AG04450 (cell line): Measurements from ENCODE around the gene FAM171A2. TPM values are rescaled to one million over a fixed set of nuclear protein-coding genes. Genes with fewer than 3 reads are reported as not detected.
"Not testable (repeated sequence)": the region's sequence is repeated elsewhere in the genome, so short reads cannot be mapped to it uniquely, and the experiment has no call there.

Source experiments
- CTCF ChIA-PET: fragments of 300-600, 350-600 bp; formaldehyde crosslinking; extraction: SDS; loops from one replicate; lab custom pipeline; 2022; ENCODE audit warnings: antibody characterized with exemption, inconsistent platforms; lab: Charles Lee
- POLR2A ChIA-PET: fragments of 350-600 bp; formaldehyde crosslinking; extraction: SDS; loops from one replicate; lab custom pipeline; 2021; ENCODE audit warnings: antibody characterized with exemption, inconsistent platforms; lab: Yijun Ruan, JAX
- DNase-seq: peaks from one replicate; pipeline ENCODE4 v3.0.0-alpha.2; 2011; ENCODE audit warnings: low read depth, low spot score
- H3K27ac ChIP-seq: one replicate; pipeline ENCODE4 v1.5.1; 2012; ENCODE audit warnings: low read depth, low read length, control low read depth
- H3K27me3 ChIP-seq: one replicate; pipeline ENCODE4 v1.6.0; 2012; ENCODE audit warnings: low read length; ENCODE audit not compliant: control insufficient read depth, insufficient read depth
- H3K4me3 ChIP-seq: 2 replicates; pipeline ENCODE4 v1.5.1; 2011; ENCODE audit warnings: mild to moderate bottlenecking, low read depth, low read length, control low read depth
- H3K9me3 ChIP-seq: 2 replicates; pipeline ENCODE4 v1.5.1; 2012; ENCODE audit warnings: low read length; ENCODE audit not compliant: control insufficient read depth, insufficient read depth
- polyA plus RNA-seq: library from polyadenylated mRNA; depleted of rRNA; stranded (reverse); fragments of >200 nt; gene quantifications from 2 replicates; pipeline ENCODE4 v1.2.3, GENCODE V29; 2011
- TF ChIP-seq, protein P1 (sequence below): IDR thresholded peaks from 2 replicates; pipeline ENCODE4 v1.5.1; 2011; ENCODE audit warnings: low read depth, low read length, control low read depth, inconsistent platforms

Gene FAM171A2
- polyA plus RNA-seq, 1 experiment, result 5.3 TPM

DNA sequence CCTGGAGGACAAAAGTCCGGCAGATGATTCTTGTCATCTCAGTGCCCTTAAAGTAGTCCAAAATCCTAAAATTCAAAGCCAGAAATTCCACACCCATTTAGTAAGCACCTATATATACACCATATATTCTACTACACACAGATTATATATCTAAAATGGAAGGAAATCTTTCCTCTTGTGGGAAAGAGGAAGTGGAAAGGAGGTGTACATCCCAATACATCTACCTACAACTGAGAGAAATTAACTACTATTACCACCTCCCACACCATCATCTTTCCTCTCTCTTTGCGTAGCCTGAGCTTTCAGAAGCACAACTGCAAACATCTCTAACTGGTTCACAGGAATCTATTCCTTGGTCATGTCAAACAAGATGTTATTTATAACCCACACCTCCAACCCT is 31.2 kb upstream of the FAM171A2 start:
- no peak for DNase-seq
- POLR2A ChIA-PET, result no interaction called here
- CTCF ChIA-PET, result interaction anchor here (0.6 kb wide), 1 partner anchor 128 kb away, joined by 3 read pairs; no protein-coding TSS in a partner anchor
- Histone ChIP-seq H3K4me3 (no peak overlapping the region), H3K9me3 (no peaks in the 10 kb centered on the region), H3K27ac (no peak overlapping the region), H3K27me3 (no peaks in the 10 kb centered on the region)
- TF ChIP-seq, protein P1, sequence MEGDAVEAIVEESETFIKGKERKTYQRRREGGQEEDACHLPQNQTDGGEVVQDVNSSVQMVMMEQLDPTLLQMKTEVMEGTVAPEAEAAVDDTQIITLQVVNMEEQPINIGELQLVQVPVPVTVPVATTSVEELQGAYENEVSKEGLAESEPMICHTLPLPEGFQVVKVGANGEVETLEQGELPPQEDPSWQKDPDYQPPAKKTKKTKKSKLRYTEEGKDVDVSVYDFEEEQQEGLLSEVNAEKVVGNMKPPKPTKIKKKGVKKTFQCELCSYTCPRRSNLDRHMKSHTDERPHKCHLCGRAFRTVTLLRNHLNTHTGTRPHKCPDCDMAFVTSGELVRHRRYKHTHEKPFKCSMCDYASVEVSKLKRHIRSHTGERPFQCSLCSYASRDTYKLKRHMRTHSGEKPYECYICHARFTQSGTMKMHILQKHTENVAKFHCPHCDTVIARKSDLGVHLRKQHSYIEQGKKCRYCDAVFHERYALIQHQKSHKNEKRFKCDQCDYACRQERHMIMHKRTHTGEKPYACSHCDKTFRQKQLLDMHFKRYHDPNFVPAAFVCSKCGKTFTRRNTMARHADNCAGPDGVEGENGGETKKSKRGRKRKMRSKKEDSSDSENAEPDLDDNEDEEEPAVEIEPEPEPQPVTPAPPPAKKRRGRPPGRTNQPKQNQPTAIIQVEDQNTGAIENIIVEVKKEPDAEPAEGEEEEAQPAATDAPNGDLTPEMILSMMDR, result no peak

DNA sequence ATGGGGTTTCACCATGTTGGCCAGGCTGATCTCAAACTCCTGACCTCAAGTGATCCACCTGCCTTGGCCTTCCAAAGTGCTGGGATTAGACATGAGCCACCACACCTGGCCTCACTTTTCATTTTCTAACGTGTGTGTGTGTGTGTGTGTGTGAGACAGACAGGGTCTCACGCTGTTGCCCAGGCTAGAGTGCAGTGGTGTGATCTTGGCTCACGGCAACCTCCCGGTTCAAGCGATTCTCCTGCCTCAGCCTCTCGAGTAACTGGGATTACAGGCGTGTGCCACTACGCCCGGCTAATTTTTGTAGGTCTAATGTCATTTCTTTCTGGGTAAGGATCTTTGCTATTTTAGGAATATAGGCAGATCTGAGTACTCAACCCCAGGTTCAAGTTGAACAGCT is 30.5 kb upstream of the FAM171A2 start:
- CTCF ChIA-PET, result interaction anchor here (1.6 kb wide), 1 partner anchor 130 kb away, joined by 6 read pairs; no protein-coding TSS in a partner anchor
- H3K9me3 ChIP-seq, H3K27me3 ChIP-seq, POLR2A ChIA-PET, DNase-seq, H3K4me3 ChIP-seq, H3K27ac ChIP-seq: not testable (repeated sequence)

DNA sequence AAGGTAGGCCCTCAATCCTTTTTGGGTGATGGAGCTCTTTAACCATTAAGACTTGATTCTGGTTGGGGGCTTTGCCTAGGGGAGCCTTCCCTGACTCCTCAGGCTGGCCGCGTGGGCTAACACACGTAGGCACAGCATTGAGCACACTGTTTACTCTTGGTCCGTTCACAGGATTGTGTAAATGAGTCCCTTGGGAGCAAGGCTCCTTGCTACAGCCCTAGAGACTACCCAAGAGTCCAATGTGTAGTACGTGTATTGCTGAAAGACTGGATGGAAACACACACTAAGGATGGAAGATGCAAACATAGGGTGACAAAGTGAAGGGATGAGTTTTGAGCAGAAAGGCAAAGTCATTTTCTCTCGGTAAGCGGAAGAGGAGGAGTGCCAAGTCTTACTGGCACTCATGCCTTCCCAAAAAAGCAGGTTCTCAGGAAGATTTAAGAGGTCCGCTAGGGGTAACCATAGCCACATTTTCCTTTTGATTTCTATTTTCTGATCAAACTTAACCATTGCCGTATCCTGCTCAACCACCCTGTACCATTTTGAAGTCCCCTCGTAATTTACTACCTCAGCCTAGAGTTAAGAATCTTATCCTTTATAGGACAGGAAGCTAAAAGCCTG is 26.7 kb upstream of the FAM171A2 start:
- CTCF ChIA-PET, result interaction anchor here (1.3 to 1.5 kb wide), 2 partner anchors 10 to 27 kb away, joined by 3 to 5 read pairs; partner anchors contain the start of gene FAM171A2
- TF ChIP-seq, protein P1, result no peak
- POLR2A ChIA-PET, result no interaction called here
- Histone ChIP-seq H3K27me3 (no peaks in the 10 kb centered on the region), H3K4me3 (no peak overlapping the region), H3K9me3 (no peaks in the 10 kb centered on the region; the same call in 1 of the 2 replicates), H3K27ac (no peak overlapping the region)
- DNase-seq, result no peak

DNA sequence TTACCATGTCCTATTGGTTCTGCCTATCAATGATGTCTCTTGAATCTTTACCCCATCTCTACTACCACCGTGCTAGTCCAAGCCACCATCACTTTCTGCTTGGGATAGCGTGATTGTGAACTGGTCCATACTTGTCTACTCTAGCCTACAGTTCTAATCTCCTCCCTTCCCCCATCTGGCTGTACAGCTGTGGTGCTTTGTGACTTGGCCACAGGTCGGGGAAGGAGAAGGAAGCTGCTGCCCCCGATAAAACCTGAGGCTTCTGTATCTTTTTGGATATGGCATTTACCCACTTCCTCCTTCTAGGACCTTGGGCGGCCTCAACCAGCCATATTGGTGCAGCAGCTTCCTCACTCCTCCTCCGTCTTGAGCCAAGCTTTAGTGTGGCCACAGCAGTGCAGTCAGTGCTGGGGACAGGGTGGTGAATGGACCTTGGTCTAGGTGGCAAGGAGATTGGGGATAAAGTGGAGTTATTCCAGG is 26.1 kb upstream of the FAM171A2 start:
- H3K27me3 ChIP-seq, result peaks cover 4% of the 10 kb centered on the region
- DNase-seq, result no peak
- H3K4me3 ChIP-seq, result no peak overlapping the region
- TF ChIP-seq, protein P1, result no peak
- no peaks in the 10 kb centered on the region; the same call in 1 of the 2 replicates for H3K9me3 ChIP-seq
- H3K27ac ChIP-seq, result no peak overlapping the region
- CTCF ChIA-PET, result interaction anchor here (1.3 kb wide), 1 partner anchor 10 kb away, joined by 5 read pairs; no protein-coding TSS in a partner anchor
- POLR2A ChIA-PET, result no interaction called here

DNA sequence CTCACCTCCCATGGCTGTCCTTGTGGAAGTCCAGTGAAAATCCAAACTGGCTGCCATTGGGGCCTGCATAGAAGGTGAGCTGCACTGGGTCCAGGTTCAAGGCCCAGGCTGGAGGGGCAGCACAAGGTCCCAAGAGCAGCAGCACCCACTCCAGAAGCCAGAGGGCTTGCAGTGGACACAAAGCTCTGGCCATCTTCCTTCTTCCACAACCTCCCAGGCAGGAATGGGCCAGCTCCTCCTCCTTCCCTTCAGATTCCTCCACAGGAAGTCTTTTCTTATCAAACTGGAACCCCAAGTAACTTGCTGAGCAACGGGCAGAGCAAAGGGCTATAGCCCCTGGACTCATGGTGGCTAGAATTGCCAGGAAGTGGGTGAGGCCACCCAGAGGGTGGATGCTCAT is 25.6 kb upstream of the FAM171A2 start, which contains the start of gene ITGA2B:
Gene ITGA2B (minus strand): TSS at position 369 of the 400 bp plus-strand sequence. CDS start 176 bp downstream, at position 193.
- POLR2A ChIA-PET, result no interaction called here

More for the DNA sequence above, 25.6 kb upstream of the FAM171A2 start, which contains the start of gene ITGA2B:
- peaks cover 9% of the 10 kb centered on the region for H3K27me3 ChIP-seq
- DNase-seq, result no peak
- H3K4me3 ChIP-seq, result no peak within 1 kb of the TSS
- H3K27ac ChIP-seq, result no peak within 1 kb of the TSS
- no peaks in the 10 kb centered on the region; the same call in 1 of the 2 replicates for H3K9me3 ChIP-seq
- TF ChIP-seq, protein P1, result no peak
- CTCF ChIA-PET, result interaction anchor here (1.3 kb wide), 1 partner anchor 11 kb away, joined by 5 read pairs; no protein-coding TSS in a partner anchor
